Measurements from ENCODE around the gene RCC2.

DNA sequence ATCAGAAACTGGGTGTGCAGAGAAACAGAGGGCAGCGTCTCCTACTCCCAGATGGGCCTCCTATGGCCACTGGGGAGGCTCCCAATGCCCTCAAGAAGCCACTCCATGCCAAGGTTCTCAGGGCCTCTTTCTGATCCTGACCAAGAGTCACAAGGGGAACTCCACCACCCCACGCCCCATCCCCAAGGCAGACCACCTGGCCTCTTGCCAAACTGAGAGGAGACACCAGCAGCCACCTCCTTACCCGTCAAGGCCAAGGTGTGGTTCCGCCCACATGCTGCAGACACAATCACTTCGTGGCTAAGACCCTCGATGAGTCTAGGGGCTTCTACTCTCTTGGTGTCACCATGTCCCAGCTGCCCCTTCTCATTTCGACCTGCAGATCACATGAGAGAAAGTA is 17.0 kb downstream of the RCC2 start:
- TF ChIP-seq CTCF (conservative IDR thresholded peaks at IDR 0.05; ENCODE audit: low read length) (no peak), EZH2phosphoT487 (IDR thresholded peaks at IDR 0.05; ENCODE audit: borderline replicate concordance, low read depth, low read length) (no peak)

Measured in OCI-LY7 (cell line).